Transverse colon (tissue), 4 donors: ENCODE measurements around the gene PDE6G.
"Not testable (repeated sequence)": the region's sequence is repeated elsewhere in the genome, so short reads cannot be mapped to it uniquely, and the experiment has no call there.

Experiments
- CTCF ChIP-seq, 5 experiments: fragments of 200-600 bp in 3 of 5; fragments of 450-650 bp in 2 of 5; sonication (generic) in 3 of 5; IDR thresholded peaks; 1 replicate in 2 of 5; 2 replicates in 3 of 5; pipeline ENCODE4 v1.5.1; 2016 to 2017; ENCODE audit warnings: antibody characterized with exemption in 5 of 5, inconsistent platforms in 3 of 5, mild to moderate bottlenecking in 2 of 5, moderate library complexity in 1 of 5
- EP300 ChIP-seq: sonication (generic); formaldehyde crosslinking; IDR thresholded peaks from one replicate; pipeline ENCODE4 v1.6.1; 2017; ENCODE audit warnings: antibody characterized with exemption, low read depth
- POLR2A ChIP-seq: fragments of 450-650 bp; IDR thresholded peaks from one replicate; pipeline ENCODE4 v1.6.1; 2016; ENCODE audit warnings: antibody characterized with exemption, mild to moderate bottlenecking, moderate library complexity
- POLR2AphosphoS5 ChIP-seq, 3 donors: sonication (generic); formaldehyde crosslinking; IDR thresholded peaks; one replicate each; pipeline ENCODE4 v1.6.1; 2016; ENCODE audit warnings: antibody characterized with exemption in 3 of 3

GRCh38 chr17:81618307-81618706, 38.0 kb downstream of the PDE6G start:
- TF ChIP-seq POLR2A; CTCF (IDR thresholded peaks at IDR 0.05); POLR2AphosphoS5 (IDR thresholded peaks at IDR 0.05); EP300: not testable (repeated sequence)
